ENCODE measurements around the gene ARNT2. TPM values are rescaled to one million over a fixed set of nuclear protein-coding genes. Genes with fewer than 3 reads are reported as not detected.

Gene ARNT2
- total RNA-seq, 8 experiments from 2014 or later = 2.4 to 64.2 (median 23.9) TPM

DNA sequence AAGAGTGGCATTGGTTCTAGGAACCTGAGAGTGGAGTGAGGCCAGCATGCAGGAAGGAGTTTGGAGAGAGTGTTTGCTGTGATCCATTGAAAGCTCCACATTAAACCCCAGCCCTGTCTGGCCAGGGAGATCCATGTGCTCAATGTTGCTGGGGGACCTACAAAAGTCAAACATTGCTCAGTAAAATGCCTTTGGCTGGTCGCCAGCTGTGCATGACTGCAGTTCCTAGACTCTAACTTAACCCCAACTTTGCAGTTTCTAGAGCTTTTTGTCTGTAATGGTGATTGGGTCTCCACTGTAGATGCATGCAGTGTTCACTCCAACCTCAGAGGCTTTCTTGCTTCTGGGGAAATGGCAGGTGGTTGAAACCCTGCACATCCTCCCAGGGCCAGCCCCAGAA lies 191.2 kb downstream of the ARNT2 start:
- 80 to 100% methylated on average over 1 of the region's 1 CpG; no CpG with 5 or more reads in 8 of the 10 experiments for WGBS, 10 experiments
- Histone ChIP-seq H3K4me3 (no peak overlapping the region), H3K4me1 (replicated peaks in 1 of 2) (no peaks in the 10 kb centered on the region), H3K27ac (no peak overlapping the region)
- in situ Hi-C loops (cut with MboI; ENCODE audit: low pct_unique_long_range_greater_than_20kb in 2 of 9, low sequenced_read_pairs in 9 of 9, unreplicated experiment in 9 of 9) = loop anchor here in 2 of 9 experiments (25.0 kb wide), 1 partner anchor 367 kb away; no protein-coding TSS in a partner anchor
- no peak for ATAC-seq (replicated peaks in 6 of 8)

- no peak overlapping the region for H3K4me3 ChIP-seq
- H3K27ac ChIP-seq = no peak overlapping the region
- 94 to 100% (median 98%) methylated on average over 1 to 4 of the region's 7 CpGs; no CpG with 5 or more reads in 6 of the 10 experiments for WGBS, 10 experiments
- H3K4me1 ChIP-seq (replicated peaks in 1 of 2) = no peaks in the 10 kb centered on the region
- ATAC-seq (replicated peaks in 6 of 8) = no peak
- in situ Hi-C loops (cut with MboI; ENCODE audit: low pct_unique_long_range_greater_than_20kb in 2 of 9, low sequenced_read_pairs in 9 of 9, unreplicated experiment in 9 of 9) = loop anchor here in 2 of 9 experiments (25.0 kb wide), 1 partner anchor 366 kb away; no protein-coding TSS in a partner anchor
Observed at GRCh38 chr15:80596521-80596976, 192.4 kb downstream of the ARNT2 start.

DNA sequence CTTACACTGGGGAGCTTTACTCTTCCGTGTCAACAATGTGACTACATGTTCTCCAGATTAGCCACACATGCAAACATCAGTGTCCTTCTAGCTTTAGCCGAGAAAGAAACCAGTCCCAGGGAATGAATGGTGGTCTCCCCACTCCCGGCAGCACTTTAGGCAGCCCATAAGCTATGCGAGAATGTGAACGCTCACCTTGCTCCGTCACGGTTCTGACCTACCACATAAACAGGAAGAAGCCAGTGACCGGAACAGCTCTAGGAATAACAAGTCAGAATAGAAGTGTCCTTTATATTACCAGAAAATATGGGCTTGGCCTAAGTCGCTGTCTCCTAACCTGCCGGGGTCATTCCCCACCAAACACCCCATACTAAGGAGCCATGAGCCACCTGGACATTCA lies 192.9 kb downstream of the ARNT2 start:
- Histone ChIP-seq H3K4me1 (replicated peaks in 1 of 2) (no peaks in the 10 kb centered on the region), H3K27ac (no peak overlapping the region), H3K4me3 (no peak overlapping the region)
- in situ Hi-C loops (cut with MboI; ENCODE audit: low pct_unique_long_range_greater_than_20kb in 2 of 9, low sequenced_read_pairs in 9 of 9, unreplicated experiment in 9 of 9) = loop anchor here in 2 of 9 experiments (25.0 kb wide), 1 partner anchor 365 kb away; no protein-coding TSS in a partner anchor
- WGBS, 10 experiments = 83 to 100% (median 95%) methylated on average over 1 to 7 of the region's 10 CpGs; no CpG with 5 or more reads in 3 of the 10 experiments
- no peak for ATAC-seq (replicated peaks in 6 of 8)

DNA sequence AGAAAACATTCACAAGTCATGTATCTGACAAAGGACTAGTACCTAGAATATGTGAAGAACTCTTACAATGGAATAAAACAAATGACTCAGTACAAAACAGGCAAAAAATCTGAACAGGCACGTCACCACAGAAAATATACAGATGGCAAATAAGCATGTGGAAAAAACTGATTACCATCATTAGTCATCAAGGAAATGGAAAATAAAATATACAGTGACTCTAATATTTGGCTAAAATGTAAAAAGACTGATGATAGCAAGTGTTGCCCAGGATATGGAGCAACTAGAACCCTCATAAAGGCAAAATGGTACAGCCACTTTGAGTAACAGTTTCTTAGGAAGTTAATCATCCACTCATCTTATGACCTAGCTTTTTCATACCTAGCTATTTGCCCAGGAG lies 195.2 kb downstream of the ARNT2 start:
- H3K27ac ChIP-seq = no peak overlapping the region
- WGBS, 10 experiments = 0 to 100% (median 85%) methylated on average over 1 of the region's 1 CpG
- H3K4me3 ChIP-seq = no peak overlapping the region
- ATAC-seq (replicated peaks in 6 of 8) = peak in 2 of 8 experiments; percentile 50 to 55
- in situ Hi-C loops (cut with MboI; ENCODE audit: low pct_unique_long_range_greater_than_20kb in 2 of 9, low sequenced_read_pairs in 9 of 9, unreplicated experiment in 9 of 9) = loop anchor here in 2 of 9 experiments (25.0 kb wide), 1 partner anchor 363 kb away; no protein-coding TSS in a partner anchor
- H3K4me1 ChIP-seq (replicated peaks in 1 of 2) = no peaks in the 10 kb centered on the region

GRCh38 chr15:80600626-80601025 lies 196.4 kb downstream of the ARNT2 start:
- in situ Hi-C loops (cut with MboI; ENCODE audit: low pct_unique_long_range_greater_than_20kb in 2 of 9, low sequenced_read_pairs in 9 of 9, unreplicated experiment in 9 of 9) = no loop called here
- H3K4me3 ChIP-seq = no peak overlapping the region
- no peak overlapping the region for H3K27ac ChIP-seq
- ATAC-seq (replicated peaks in 6 of 8) = no peak
- H3K4me1 ChIP-seq (replicated peaks in 1 of 2) = peaks cover 0 to 2% of the 10 kb centered on the region in 2 donors
- 60 to 100% (median 89%) methylated on average over 2 to 3 of the region's 3 CpGs; no CpG with 5 or more reads in 1 of the 10 experiments for WGBS, 10 experiments

DNA sequence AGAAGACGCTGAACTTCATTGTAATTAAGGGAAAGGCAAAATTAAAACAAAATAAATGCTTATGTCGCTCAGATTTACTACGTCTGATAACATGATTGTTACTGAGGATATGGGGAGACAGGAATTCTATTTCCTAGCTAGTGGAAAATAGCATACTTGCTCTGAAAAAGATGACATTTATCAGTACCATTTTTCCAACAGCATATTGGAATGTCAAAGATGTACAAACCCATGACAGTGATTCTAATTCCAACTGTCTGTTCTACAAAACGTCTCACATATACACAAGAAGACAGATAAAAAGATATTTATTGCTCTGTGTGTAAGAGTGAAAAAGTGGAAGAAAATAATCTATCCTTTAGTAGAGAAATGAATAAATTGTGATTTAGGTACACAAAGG lies 197.1 kb downstream of the ARNT2 start:
- Histone ChIP-seq H3K4me3 (no peak overlapping the region), H3K27ac (no peak overlapping the region), H3K4me1 (replicated peaks in 1 of 2) (peaks cover 0 to 2% of the 10 kb centered on the region in 2 donors)
- no peak for ATAC-seq (replicated peaks in 6 of 8)
- in situ Hi-C loops (cut with MboI; ENCODE audit: low pct_unique_long_range_greater_than_20kb in 2 of 9, low sequenced_read_pairs in 9 of 9, unreplicated experiment in 9 of 9) = no loop called here
- 17 to 92% (median 75%) methylated on average over 1 to 4 of the region's 4 CpGs for WGBS, 10 experiments

- ATAC-seq (replicated peaks in 6 of 8) = peak in 1 of 8 experiments; percentile 24
- 63 to 93% (median 82%) methylated on average over 3 to 11 of the region's 14 CpGs for WGBS, 10 experiments
- H3K27ac ChIP-seq = no peak overlapping the region
- no peak overlapping the region for H3K4me3 ChIP-seq
- in situ Hi-C loops (cut with MboI; ENCODE audit: low pct_unique_long_range_greater_than_20kb in 2 of 9, low sequenced_read_pairs in 9 of 9, unreplicated experiment in 9 of 9) = no loop called here
- peaks cover 11% of the 10 kb centered on the region in 2 donors for H3K4me1 ChIP-seq (replicated peaks in 1 of 2)
Observed at GRCh38 chr15:80604583-80605575, 200.7 kb downstream of the ARNT2 start.

DNA sequence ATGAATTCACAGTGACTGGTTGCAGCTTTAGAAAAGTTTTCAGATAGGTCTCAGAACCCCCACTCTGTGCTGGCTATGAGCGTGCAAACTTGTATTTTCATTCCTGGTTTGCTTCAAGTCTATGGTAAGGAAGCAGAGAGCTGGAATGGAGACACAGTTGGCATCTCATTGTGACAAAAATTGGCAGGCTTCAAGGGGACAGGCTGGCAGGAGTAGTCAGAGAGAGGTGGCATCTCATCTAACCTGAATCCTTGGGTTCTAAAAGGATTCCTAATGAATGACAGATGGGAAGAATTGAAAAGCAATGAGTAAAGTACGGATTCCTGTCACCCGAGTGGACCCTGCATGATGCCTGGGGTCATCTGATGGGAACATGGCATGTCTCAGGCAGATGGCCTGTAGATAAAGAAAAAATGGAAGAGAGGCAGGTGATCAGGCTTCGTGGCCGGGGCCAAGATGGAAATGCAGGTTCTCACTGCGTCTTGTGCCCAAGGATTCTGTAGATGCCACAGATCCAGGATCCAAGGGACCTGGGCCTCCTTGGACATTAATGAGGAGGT lies 201.5 kb downstream of the ARNT2 start:
- no peak for ATAC-seq (replicated peaks in 6 of 8)
- Histone ChIP-seq H3K4me3 (no peak overlapping the region), H3K4me1 (replicated peaks in 1 of 2) (peaks cover 11 to 13% of the 10 kb centered on the region in 2 donors), H3K27ac (no peak overlapping the region)
- WGBS, 10 experiments = 75 to 100% (median 91%) methylated on average over 1 to 6 of the region's 6 CpGs; no CpG with 5 or more reads in 4 of the 10 experiments
- in situ Hi-C loops (cut with MboI; ENCODE audit: low pct_unique_long_range_greater_than_20kb in 2 of 9, low sequenced_read_pairs in 9 of 9, unreplicated experiment in 9 of 9) = no loop called here

- 0 to 100% (median 87%) methylated on average over 1 to 4 of the region's 4 CpGs; no CpG with 5 or more reads in 3 of the 10 experiments for WGBS, 10 experiments
- Histone ChIP-seq H3K4me1 (replicated peaks in 1 of 2) (peaks cover 15 to 17% of the 10 kb centered on the region in 2 donors), H3K27ac (no peak overlapping the region), H3K4me3 (no peak overlapping the region)
- in situ Hi-C loops (cut with MboI; ENCODE audit: low pct_unique_long_range_greater_than_20kb in 2 of 9, low sequenced_read_pairs in 9 of 9, unreplicated experiment in 9 of 9) = no loop called here
- ATAC-seq (replicated peaks in 6 of 8) = peak in 3 of 8 experiments; percentile 67 to 85 (median 83)
Observed at GRCh38 chr15:80606511-80607071, 202.4 kb downstream of the ARNT2 start.

DNA sequence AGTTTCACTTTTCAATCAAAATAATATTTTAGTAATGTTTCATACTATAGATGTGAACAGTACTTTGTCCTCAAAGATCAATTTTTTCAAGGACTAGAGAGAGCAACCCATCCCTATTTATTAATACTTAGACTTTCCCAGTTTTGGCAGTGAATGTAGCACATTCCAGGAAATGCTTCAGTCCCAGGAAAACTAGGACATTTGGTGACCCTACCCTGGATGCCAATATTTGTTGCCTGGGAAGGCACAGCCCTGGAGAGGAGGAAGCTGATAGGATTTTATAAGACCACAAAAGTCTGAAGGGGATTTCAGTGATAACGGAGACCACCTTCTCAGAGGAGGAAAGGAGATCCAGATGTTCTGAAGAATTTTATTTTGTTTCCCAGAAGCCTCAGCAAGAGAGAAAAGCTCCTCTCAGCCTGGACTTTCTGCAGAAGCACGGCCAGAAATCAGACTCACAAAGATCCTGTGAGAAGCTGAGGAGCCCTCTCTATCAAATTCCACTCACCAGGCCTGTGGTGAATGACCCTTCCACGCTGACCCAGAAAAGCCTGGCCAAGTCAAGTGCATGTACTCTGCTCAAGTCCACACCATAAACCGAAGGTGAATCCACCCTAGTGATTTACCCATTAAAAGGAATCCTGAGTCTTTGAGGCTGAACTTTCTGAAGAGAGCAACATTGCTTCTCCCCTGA lies 203.3 kb downstream of the ARNT2 start:
- ATAC-seq (replicated peaks in 6 of 8) = peak in 2 of 8 experiments; percentile 14 to 25

GRCh38 chr15:80608688-80609087 lies 204.5 kb downstream of the ARNT2 start:
- no peak overlapping the region for H3K4me3 ChIP-seq
- ATAC-seq (replicated peaks in 6 of 8) = peak in 2 of 8 experiments; percentile 5 to 22
- in situ Hi-C loops (cut with MboI; ENCODE audit: low pct_unique_long_range_greater_than_20kb in 2 of 9, low sequenced_read_pairs in 9 of 9, unreplicated experiment in 9 of 9) = no loop called here
- no peak overlapping the region for H3K27ac ChIP-seq
- 14 to 56% methylated on average over 1 of the region's 1 CpG; no CpG with 5 or more reads in 8 of the 10 experiments for WGBS, 10 experiments
- peaks cover 29 to 33% of the 10 kb centered on the region in 2 donors for H3K4me1 ChIP-seq (replicated peaks in 1 of 2)

More for the DNA sequence above, 203.3 kb downstream of the ARNT2 start:
- Histone ChIP-seq H3K4me1 (replicated peaks in 1 of 2) (peaks cover 21 to 23% of the 10 kb centered on the region in 2 donors), H3K4me3 (no peak overlapping the region), H3K27ac (no peak overlapping the region)
- WGBS, 10 experiments = 58 to 100% (median 90%) methylated on average over 1 to 4 of the region's 4 CpGs; no CpG with 5 or more reads in 5 of the 10 experiments
- in situ Hi-C loops (cut with MboI; ENCODE audit: low pct_unique_long_range_greater_than_20kb in 2 of 9, low sequenced_read_pairs in 9 of 9, unreplicated experiment in 9 of 9) = no loop called here

- H3K27ac ChIP-seq = no peak overlapping the region
- in situ Hi-C loops (cut with MboI; ENCODE audit: low pct_unique_long_range_greater_than_20kb in 2 of 9, low sequenced_read_pairs in 9 of 9, unreplicated experiment in 9 of 9) = no loop called here
- WGBS, 10 experiments = 10 to 100% (median 70%) methylated on average over 1 to 4 of the region's 4 CpGs; no CpG with 5 or more reads in 2 of the 10 experiments
- ATAC-seq (replicated peaks in 6 of 8) = no peak
- no peak overlapping the region for H3K4me3 ChIP-seq
- H3K4me1 ChIP-seq (replicated peaks in 1 of 2) = peaks cover 33% of the 10 kb centered on the region in 2 donors
Observed at GRCh38 chr15:80609091-80609490, 204.9 kb downstream of the ARNT2 start.

Data from motor neuron (in vitro differentiated cells).